Naive thymus-derived CD8-positive, alpha-beta T cell (primary cell): ENCODE data around the gene FANCC. TPM values are rescaled to one million over a fixed set of nuclear protein-coding genes. Genes with fewer than 3 reads are reported as not detected.
"Not testable (repeated sequence)": the region's sequence is repeated elsewhere in the genome, so short reads cannot be mapped to it uniquely, and the experiment has no call there.

Experiments used
- ATAC-seq, 2 donors: fragments of 150-1000 bp; cut with Tn5 transposase in 1 of 2; sonication (Bioruptor Pico), chemical (Tn5 transposase) in 1 of 2; 1 replicate in 1 of 2; 2 replicates in 1 of 2; pipeline ENCODE4 v1.10.0; 2021; ENCODE audit warnings: mild to moderate bottlenecking in 2 of 2, moderate library complexity in 2 of 2
- POLR2A ChIA-PET: fragments of 350-600 bp; sonication (Branson Sonifier 250); formaldehyde crosslinking; loops from one replicate; lab custom pipeline; 2021; ENCODE audit warnings: antibody characterized with exemption; lab: Charles Lee
- DNase-seq, 10 donors: peaks; one replicate each; pipeline versions ENCODE4 v3.0.0 to v3.0.0-alpha.2; 2020 to 2022
- H3K27ac Mint-ChIP-seq, 10 donors: one replicate each; pipeline ENCODE4 v1.8.0; 2020 to 2022; ENCODE audit warnings: mild to moderate bottlenecking in 10 of 10, mixed read lengths in 10 of 10, moderate library complexity in 4 of 10, inconsistent platforms in 1 of 10
- H3K27me3 Mint-ChIP-seq, 5 donors: one replicate each; pipeline ENCODE4 v1.8.0; 2021 to 2022; ENCODE audit warnings: mixed read lengths in 5 of 5
- H3K36me3 Mint-ChIP-seq, 3 donors: one replicate each; pipeline ENCODE4 v1.8.0; 2020 to 2022; ENCODE audit warnings: mixed read lengths in 3 of 3, mild to moderate bottlenecking in 2 of 3, inconsistent platforms in 1 of 3
- H3K4me1 Mint-ChIP-seq, 4 donors: one replicate each; pipeline ENCODE4 v1.8.0; 2021 to 2022; ENCODE audit warnings: mixed read lengths in 4 of 4
- H3K4me3 Mint-ChIP-seq, 10 donors: one replicate each; pipeline ENCODE4 v1.8.0; 2020 to 2022; ENCODE audit warnings: mild to moderate bottlenecking in 10 of 10, mixed read lengths in 10 of 10, moderate library complexity in 6 of 10, inconsistent platforms in 1 of 10
- H3K9me3 Mint-ChIP-seq, 9 donors: one replicate each; pipeline ENCODE4 v1.8.0; 2020 to 2022; ENCODE audit warnings: mixed read lengths in 9 of 9, mild to moderate bottlenecking in 3 of 9, inconsistent platforms in 1 of 9, moderate library complexity in 1 of 9
- polyA plus RNA-seq, 3 donors: library from polyadenylated mRNA; unstranded; fragments of 300-500 nt; fragmentation: Illumina TruSeq; gene quantifications; one replicate each; pipeline ENCODE4 v1.2.3, GENCODE V29; 2021
- total RNA-seq, 8 experiments: library from RNA in 2 of 8; stranded (reverse) in 2 of 8; gene quantifications; one replicate each; pipeline ENCODE4 v1.2.3 and lab custom pipeline; 2021 to 2026

FANCC gene
- total and polyA plus RNA-seq, 5 experiments from 2014 or later: 3.3 to 8.0 (median 5.8) TPM

DNA sequence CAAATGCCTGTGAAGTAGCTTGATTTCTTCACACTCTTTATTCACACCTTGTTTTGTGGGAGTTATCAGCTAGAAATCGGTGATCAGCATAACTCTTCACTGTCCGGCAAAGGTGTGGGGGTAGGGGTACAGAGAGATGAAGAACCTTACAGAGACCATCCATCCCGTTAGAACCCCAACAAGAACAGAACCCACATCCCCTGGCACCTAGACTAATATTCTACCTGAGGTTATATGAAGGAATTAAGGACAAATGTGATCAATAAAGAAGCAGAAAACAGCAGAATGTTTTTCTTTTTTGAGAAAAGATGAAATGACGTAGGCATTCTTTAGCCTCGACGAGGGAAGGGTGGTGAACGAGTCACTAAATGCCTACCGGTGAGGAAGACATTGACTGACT is 44.7 kb downstream of the FANCC start:
- Mint-ChIP-seq H3K4me1 (peaks cover 17 to 32% (median 31%) of the 10 kb centered on the region in 4 donors), H3K9me3 (peaks cover 0 to under 1% (median 0%) of the 10 kb centered on the region in 9 donors), H3K36me3 (peaks cover 0 to 3% (median 0%) of the 10 kb centered on the region in 3 donors), H3K4me3 (no peak overlapping the region), H3K27me3 (no peaks in the 10 kb centered on the region), H3K27ac (no peak overlapping the region)
- ATAC-seq: no peak
- POLR2A ChIA-PET: no interaction called here
- no peak for DNase-seq

DNA sequence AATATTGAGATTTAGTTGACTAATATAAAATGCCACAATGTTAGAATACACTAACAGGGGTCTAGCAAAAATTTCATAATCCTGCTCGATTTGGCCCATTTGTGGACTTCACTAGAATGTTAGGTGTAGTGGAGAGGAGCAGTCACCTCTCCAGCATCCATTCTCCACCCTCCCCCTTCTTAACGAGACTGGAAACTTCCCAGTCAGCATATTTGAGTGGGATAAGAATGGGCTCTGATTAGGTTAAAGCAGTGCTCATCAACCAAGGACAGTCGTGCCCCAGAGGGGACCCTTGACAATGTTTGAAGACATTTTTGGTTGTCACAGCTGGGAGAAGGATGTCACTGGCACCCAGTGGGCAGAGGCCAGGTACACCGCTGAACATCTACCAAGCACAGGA is 46.7 kb downstream of the FANCC start:
- ATAC-seq (no peak), DNase-seq (no peak)
- POLR2A ChIA-PET: no interaction called here
- peaks cover 15 to 33% (median 29%) of the 10 kb centered on the region in 4 donors for H3K4me1 Mint-ChIP-seq
- no peak overlapping the region for H3K27ac Mint-ChIP-seq
- H3K36me3 Mint-ChIP-seq: peaks cover 0 to 3% (median 0%) of the 10 kb centered on the region in 3 donors
- H3K4me3 Mint-ChIP-seq: no peak overlapping the region
- no peaks in the 10 kb centered on the region for H3K9me3 Mint-ChIP-seq
- no peaks in the 10 kb centered on the region for H3K27me3 Mint-ChIP-seq

- DNase-seq, H3K27ac Mint-ChIP-seq, H3K27me3 Mint-ChIP-seq, ATAC-seq, H3K9me3 Mint-ChIP-seq, POLR2A ChIA-PET, H3K4me3 Mint-ChIP-seq, H3K36me3 Mint-ChIP-seq: not testable (repeated sequence)
- H3K4me1 Mint-ChIP-seq: peaks cover 15 to 38% (median 27%) of the 10 kb centered on the region in 4 donors
Observed at GRCh38 chr9:95269803-95270773, 47.4 kb downstream of the FANCC start.

- no peak overlapping the region for H3K4me3 Mint-ChIP-seq
- DNase-seq: no peak
- no peak for ATAC-seq
Observed at GRCh38 chr9:95268681-95269080, 48.8 kb downstream of the FANCC start.

GRCh38 chr9:95266649-95267048 is 50.9 kb downstream of the FANCC start:
- no peak overlapping the region for H3K4me3 Mint-ChIP-seq

More at GRCh38 chr9:95268681-95269080, 48.8 kb downstream of the FANCC start:
- POLR2A ChIA-PET: interaction anchor here (0.6 to 0.7 kb wide), 2 partner anchors 49 to 60 kb away, joined by 3 to 4 read pairs; no protein-coding TSS in a partner anchor
- peaks cover 0 to 3% (median 0%) of the 10 kb centered on the region in 3 donors for H3K36me3 Mint-ChIP-seq
- peaks cover 12 to 36% (median 25%) of the 10 kb centered on the region in 4 donors for H3K4me1 Mint-ChIP-seq
- no peak overlapping the region for H3K27ac Mint-ChIP-seq
- no peaks in the 10 kb centered on the region for H3K9me3 Mint-ChIP-seq
- no peaks in the 10 kb centered on the region for H3K27me3 Mint-ChIP-seq

GRCh38 chr9:95265960-95266359 is 51.5 kb downstream of the FANCC start:
- Mint-ChIP-seq H3K27me3 (no peaks in the 10 kb centered on the region), H3K9me3 (no peaks in the 10 kb centered on the region), H3K36me3 (no peaks in the 10 kb centered on the region), H3K4me1 (peaks cover 10 to 30% (median 17%) of the 10 kb centered on the region in 4 donors), H3K27ac (no peak overlapping the region), H3K4me3 (no peak overlapping the region)
- ATAC-seq: no peak
- POLR2A ChIA-PET: no interaction called here
- DNase-seq: no peak

More at GRCh38 chr9:95266649-95267048, 50.9 kb downstream of the FANCC start:
- POLR2A ChIA-PET: no interaction called here
- Mint-ChIP-seq H3K27me3 (no peaks in the 10 kb centered on the region), H3K36me3 (peaks cover 0 to 3% (median 0%) of the 10 kb centered on the region in 3 donors), H3K27ac (peak overlapping the region in 2 of 10 donors; percentile 23 to 40), H3K9me3 (no peaks in the 10 kb centered on the region), H3K4me1 (peaks cover 12 to 30% (median 17%) of the 10 kb centered on the region in 4 donors)
- DNase-seq: no peak
- no peak for ATAC-seq

DNA sequence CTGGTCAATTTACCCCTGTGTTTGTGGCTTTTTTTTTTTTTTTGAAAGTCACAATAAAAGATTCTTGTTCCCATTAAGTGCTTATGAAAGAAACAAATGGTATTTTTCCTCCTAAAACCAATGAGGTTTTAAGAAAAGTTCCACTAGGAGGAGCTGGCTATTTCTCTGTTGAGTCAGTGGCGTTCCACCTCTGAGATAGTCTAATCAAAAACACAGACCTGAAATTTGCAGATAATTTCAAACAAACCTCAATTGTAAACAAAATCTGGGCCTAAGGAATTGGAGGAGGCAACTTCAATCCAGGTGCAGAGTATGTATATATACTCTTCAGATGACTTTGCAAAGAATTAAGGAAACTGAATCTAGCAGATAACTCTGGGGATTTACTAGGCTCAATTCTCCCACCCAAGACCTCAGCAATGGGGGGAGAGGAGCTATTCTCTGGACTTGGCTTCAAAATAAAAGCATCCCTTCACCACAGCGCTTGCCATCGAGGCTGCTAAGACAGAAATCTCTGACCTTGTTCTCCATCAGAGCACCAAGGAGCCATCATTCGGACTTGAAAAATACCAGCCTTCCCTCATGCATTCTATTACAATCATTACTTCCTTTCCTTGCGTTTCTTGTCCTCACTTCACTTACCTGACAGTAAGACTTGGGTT is 52.4 kb downstream of the FANCC start:
- no peak overlapping the region for H3K27ac Mint-ChIP-seq
- no peaks in the 10 kb centered on the region for H3K27me3 Mint-ChIP-seq
- ATAC-seq: no peak
- H3K4me1 Mint-ChIP-seq: peaks cover 10 to 30% (median 17%) of the 10 kb centered on the region in 4 donors
- H3K9me3 Mint-ChIP-seq: no peaks in the 10 kb centered on the region
- POLR2A ChIA-PET: no interaction called here
- DNase-seq: peak in 2 of 10 donors; percentile 8
- no peaks in the 10 kb centered on the region for H3K36me3 Mint-ChIP-seq
- H3K4me3 Mint-ChIP-seq: no peak overlapping the region

- DNase-seq: no peak
- Mint-ChIP-seq H3K4me3 (no peak overlapping the region), H3K4me1 (peaks cover 10 to 26% (median 13%) of the 10 kb centered on the region in 4 donors), H3K27me3 (no peaks in the 10 kb centered on the region), H3K36me3 (peaks cover 0 to 5% (median 0%) of the 10 kb centered on the region in 3 donors), H3K27ac (no peak overlapping the region), H3K9me3 (no peaks in the 10 kb centered on the region)
- no peak for ATAC-seq
- POLR2A ChIA-PET: no interaction called here
Observed at GRCh38 chr9:95261890-95262289, 55.6 kb downstream of the FANCC start.

- POLR2A ChIA-PET: no interaction called here
- Mint-ChIP-seq H3K9me3 (peaks cover 0 to 1% (median 0%) of the 10 kb centered on the region in 9 donors), H3K4me3 (no peak overlapping the region), H3K27me3 (no peaks in the 10 kb centered on the region), H3K27ac (peak overlapping the region in 1 of 10 donors; percentile 32), H3K4me1 (peaks cover 0 to 6% (median 2%) of the 10 kb centered on the region in 4 donors), H3K36me3 (peaks cover 13 to 15% (median 14%) of the 10 kb centered on the region in 3 donors)
- DNase-seq: no peak
- no peak for ATAC-seq
Observed at GRCh38 chr9:95250462-95251221, 66.9 kb downstream of the FANCC start.

GRCh38 chr9:95249986-95250385 is 67.5 kb downstream of the FANCC start:
- peaks cover 14 to 17% (median 15%) of the 10 kb centered on the region in 3 donors for H3K36me3 Mint-ChIP-seq
- H3K27ac Mint-ChIP-seq: peak overlapping the region in 1 of 10 donors; percentile 29
- POLR2A ChIA-PET: no interaction called here
- H3K4me3 Mint-ChIP-seq: no peak overlapping the region
- H3K4me1 Mint-ChIP-seq: peaks cover 0 to 6% (median 2%) of the 10 kb centered on the region in 4 donors
- ATAC-seq (no peak), DNase-seq (no peak)
- H3K9me3 Mint-ChIP-seq: no peaks in the 10 kb centered on the region
- H3K27me3 Mint-ChIP-seq: no peaks in the 10 kb centered on the region

DNA sequence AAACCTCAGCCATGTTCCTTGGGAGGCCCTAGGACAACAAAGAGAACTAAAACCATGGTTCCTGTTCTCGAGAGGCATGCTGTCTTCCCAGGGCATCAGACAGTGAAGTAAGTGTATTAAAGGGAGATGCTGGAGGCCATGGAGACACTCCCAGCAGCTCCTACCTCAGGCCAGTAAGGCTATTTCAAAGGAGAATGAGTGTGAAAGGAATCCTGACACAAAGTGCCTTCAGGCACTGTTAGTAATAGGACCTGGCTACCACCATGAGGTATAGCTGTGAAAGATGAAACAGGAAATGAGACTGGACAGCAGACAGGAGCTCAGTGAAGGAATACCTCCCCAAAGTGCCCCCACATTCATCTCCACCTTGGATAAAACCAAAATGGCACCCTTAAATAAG is 71.0 kb downstream of the FANCC start:
- Mint-ChIP-seq H3K27me3 (no peaks in the 10 kb centered on the region), H3K4me1 (peaks cover 0 to 6% (median 2%) of the 10 kb centered on the region in 4 donors), H3K27ac (no peak overlapping the region), H3K36me3 (peaks cover 18 to 21% (median 20%) of the 10 kb centered on the region in 3 donors), H3K4me3 (no peak overlapping the region), H3K9me3 (no peaks in the 10 kb centered on the region)
- POLR2A ChIA-PET: no interaction called here
- DNase-seq (no peak), ATAC-seq (no peak)

GRCh38 chr9:95242613-95243012 is 74.9 kb downstream of the FANCC start:
- DNase-seq (no peak), ATAC-seq (no peak)
- Mint-ChIP-seq H3K4me1 (no peaks in the 10 kb centered on the region), H3K27ac (no peak overlapping the region), H3K4me3 (no peak overlapping the region), H3K36me3 (peaks cover 18 to 29% (median 24%) of the 10 kb centered on the region in 3 donors), H3K27me3 (no peaks in the 10 kb centered on the region), H3K9me3 (no peaks in the 10 kb centered on the region)
- POLR2A ChIA-PET: no interaction called here
